ENCODE measurements around the gene SGCD.

Gene SGCD

DNA sequence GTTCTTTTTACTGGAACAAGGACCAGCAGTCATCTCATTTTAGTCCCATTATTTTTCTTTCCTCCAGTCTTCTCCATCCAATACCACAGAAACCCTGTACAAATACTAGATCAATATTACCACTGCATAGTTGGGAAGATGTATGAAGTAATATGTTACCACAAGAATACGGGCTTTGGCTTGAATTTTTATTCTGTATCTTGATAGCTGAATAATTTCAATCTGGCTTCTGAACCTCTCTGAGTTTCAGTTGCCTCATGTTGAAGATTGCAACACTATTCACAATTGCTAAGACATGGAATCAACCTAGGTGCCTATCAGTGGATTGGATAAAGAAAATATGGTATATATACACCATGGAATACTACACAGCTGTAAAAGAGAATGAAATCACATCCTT is 82.9 kb downstream of the SGCD start:
- no peak for TF ChIP-seq FOXP2 (optimal IDR thresholded peaks at IDR 0.05; ENCODE audit: borderline replicate concordance, extremely low read depth, extremely low read length, insufficient read depth)
- TF ChIP-seq, protein P1, sequence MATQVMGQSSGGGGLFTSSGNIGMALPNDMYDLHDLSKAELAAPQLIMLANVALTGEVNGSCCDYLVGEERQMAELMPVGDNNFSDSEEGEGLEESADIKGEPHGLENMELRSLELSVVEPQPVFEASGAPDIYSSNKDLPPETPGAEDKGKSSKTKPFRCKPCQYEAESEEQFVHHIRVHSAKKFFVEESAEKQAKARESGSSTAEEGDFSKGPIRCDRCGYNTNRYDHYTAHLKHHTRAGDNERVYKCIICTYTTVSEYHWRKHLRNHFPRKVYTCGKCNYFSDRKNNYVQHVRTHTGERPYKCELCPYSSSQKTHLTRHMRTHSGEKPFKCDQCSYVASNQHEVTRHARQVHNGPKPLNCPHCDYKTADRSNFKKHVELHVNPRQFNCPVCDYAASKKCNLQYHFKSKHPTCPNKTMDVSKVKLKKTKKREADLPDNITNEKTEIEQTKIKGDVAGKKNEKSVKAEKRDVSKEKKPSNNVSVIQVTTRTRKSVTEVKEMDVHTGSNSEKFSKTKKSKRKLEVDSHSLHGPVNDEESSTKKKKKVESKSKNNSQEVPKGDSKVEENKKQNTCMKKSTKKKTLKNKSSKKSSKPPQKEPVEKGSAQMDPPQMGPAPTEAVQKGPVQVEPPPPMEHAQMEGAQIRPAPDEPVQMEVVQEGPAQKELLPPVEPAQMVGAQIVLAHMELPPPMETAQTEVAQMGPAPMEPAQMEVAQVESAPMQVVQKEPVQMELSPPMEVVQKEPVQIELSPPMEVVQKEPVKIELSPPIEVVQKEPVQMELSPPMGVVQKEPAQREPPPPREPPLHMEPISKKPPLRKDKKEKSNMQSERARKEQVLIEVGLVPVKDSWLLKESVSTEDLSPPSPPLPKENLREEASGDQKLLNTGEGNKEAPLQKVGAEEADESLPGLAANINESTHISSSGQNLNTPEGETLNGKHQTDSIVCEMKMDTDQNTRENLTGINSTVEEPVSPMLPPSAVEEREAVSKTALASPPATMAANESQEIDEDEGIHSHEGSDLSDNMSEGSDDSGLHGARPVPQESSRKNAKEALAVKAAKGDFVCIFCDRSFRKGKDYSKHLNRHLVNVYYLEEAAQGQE (IDR thresholded peaks at IDR 0.05; ENCODE audit: insufficient read depth in 1 of 2, low read depth in 2 of 2, low read length in 2 of 2), result no peak
- no peak for TF ChIP-seq SIN3A (IDR thresholded peaks at IDR 0.05; ENCODE audit: borderline replicate concordance, insufficient read depth, low read length)
- TF ChIP-seq POLR2AphosphoS5 (IDR thresholded peaks at IDR 0.05; ENCODE audit: low read depth, low read length), result no peak
- TF ChIP-seq TAF1 (IDR thresholded peaks at IDR 0.05; ENCODE audit: borderline replicate concordance, insufficient read depth, low read length), result no peak

DNA sequence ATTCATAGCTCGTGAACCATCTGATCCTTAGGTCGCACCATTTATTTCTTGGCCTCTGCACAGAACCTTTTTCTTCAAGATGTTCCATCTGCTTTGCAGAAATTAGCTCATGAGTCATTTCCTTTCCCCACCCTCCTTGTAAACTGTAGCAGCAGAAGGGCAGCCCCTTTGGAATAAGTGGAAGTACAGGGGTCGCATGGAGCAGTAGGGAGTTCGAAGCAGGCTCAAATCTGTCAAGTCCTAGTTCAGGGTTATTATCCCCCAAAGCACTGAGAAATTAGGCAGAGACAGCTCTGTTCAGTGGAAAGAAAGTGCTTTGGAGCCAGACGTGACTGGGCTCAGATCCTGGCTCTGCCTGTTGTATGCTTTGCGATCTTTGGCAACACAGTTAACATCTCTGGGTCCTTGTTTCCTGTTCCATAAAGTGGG is 84.2 kb downstream of the SGCD start:
- TF ChIP-seq, protein P1 (IDR thresholded peaks at IDR 0.05; ENCODE audit: insufficient read depth in 1 of 2, low read depth in 2 of 2, low read length in 2 of 2), result peak in 1 of 2 experiments; percentile 58; a peak in 1 of 4 replicates
- TF ChIP-seq TAF1 (IDR thresholded peaks at IDR 0.05; ENCODE audit: borderline replicate concordance, insufficient read depth, low read length), result no peak
- TF ChIP-seq FOXP2 (optimal IDR thresholded peaks at IDR 0.05; ENCODE audit: borderline replicate concordance, extremely low read depth, extremely low read length, insufficient read depth), result no peak
- TF ChIP-seq POLR2AphosphoS5 (IDR thresholded peaks at IDR 0.05; ENCODE audit: low read depth, low read length), result no peak
- peak; percentile 32; the same call in 1 of the 2 replicates for TF ChIP-seq SIN3A (IDR thresholded peaks at IDR 0.05; ENCODE audit: borderline replicate concordance, insufficient read depth, low read length)

DNA sequence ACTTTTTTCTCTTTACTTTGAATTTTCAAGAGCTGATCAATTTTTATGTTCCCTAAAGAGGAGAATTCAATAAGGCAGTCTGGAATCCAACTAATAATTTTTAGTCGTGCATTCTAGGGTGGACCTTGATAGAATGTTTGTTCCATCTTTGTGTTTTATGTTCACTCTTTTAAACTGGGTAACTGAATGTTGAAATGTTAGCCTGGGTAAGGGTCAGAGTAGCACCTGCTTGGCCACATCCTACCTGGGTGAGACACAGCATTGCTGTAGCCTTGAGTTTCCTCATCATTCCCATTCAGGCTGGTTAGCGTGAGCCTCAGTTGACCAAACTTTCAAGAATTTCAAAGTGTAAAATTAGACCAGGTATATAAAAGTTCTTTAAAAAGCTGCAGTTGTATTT is 85.0 kb downstream of the SGCD start:
- no peak for TF ChIP-seq SIN3A (IDR thresholded peaks at IDR 0.05; ENCODE audit: borderline replicate concordance, insufficient read depth, low read length)
- TF ChIP-seq POLR2AphosphoS5 (IDR thresholded peaks at IDR 0.05; ENCODE audit: low read depth, low read length), result no peak
- TF ChIP-seq FOXP2 (optimal IDR thresholded peaks at IDR 0.05; ENCODE audit: borderline replicate concordance, extremely low read depth, extremely low read length, insufficient read depth), result no peak
- TF ChIP-seq TAF1 (IDR thresholded peaks at IDR 0.05; ENCODE audit: borderline replicate concordance, insufficient read depth, low read length), result no peak
- TF ChIP-seq, protein P1 (IDR thresholded peaks at IDR 0.05; ENCODE audit: insufficient read depth in 1 of 2, low read depth in 2 of 2, low read length in 2 of 2), result no peak

DNA sequence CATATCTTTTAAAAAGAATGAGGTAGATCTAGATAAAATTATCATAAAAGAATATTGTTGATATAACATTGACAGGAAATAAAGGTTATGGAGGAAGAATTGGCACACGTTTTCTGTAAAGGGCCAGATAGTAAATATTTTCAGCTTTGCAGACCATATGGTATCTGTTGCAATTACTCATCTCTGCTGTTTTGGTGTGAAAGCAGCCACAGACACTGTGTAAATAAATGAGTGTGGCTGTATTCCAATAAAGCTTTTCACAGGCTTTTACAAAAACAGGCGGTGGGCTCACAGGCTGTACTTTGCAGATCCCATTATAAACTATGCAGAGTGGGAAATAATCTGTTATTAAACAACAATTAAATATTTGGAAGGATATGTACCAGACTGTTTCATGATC is 87.4 kb downstream of the SGCD start:
- TF ChIP-seq SIN3A (IDR thresholded peaks at IDR 0.05; ENCODE audit: borderline replicate concordance, insufficient read depth, low read length) (peak; percentile 74; the same call in 1 of the 2 replicates), TAF1 (IDR thresholded peaks at IDR 0.05; ENCODE audit: borderline replicate concordance, insufficient read depth, low read length) (no peak)

DNA sequence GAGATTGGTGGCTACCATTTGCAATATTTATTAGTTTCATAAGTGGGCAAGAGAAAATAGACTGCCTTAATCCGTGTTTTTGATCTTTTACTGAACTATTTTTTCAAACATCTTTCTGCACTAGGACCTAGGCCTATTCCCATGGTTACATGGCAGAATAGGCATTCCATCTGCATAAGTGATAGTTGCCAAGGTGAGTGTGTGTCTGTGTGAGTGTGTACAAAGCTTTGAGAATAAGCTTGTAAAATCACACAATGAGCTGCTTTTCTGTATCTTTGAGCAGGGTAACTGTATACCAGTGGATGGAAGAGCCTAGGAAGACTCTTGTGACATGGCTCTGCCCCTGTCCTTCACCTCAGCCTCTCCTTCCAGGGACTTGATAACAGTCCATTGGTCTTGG is 92.7 kb downstream of the SGCD start:
- TF ChIP-seq POLR2AphosphoS5 (IDR thresholded peaks at IDR 0.05; ENCODE audit: low read depth, low read length), result no peak
- TF ChIP-seq, protein P1 (IDR thresholded peaks at IDR 0.05; ENCODE audit: insufficient read depth in 1 of 2, low read depth in 2 of 2, low read length in 2 of 2), result no peak
